ENCODE data around the gene NCEH1. TPM values are rescaled to one million over a fixed set of nuclear protein-coding genes. Genes with fewer than 3 reads are reported as not detected.
A peak's percentile ranks its signal among the peaks of the same experiment; 100 is the strongest.

Gene NCEH1
- total and polyA plus RNA-seq, 7 donors: 2.6 to 12.0 (median 5.1) TPM

DNA sequence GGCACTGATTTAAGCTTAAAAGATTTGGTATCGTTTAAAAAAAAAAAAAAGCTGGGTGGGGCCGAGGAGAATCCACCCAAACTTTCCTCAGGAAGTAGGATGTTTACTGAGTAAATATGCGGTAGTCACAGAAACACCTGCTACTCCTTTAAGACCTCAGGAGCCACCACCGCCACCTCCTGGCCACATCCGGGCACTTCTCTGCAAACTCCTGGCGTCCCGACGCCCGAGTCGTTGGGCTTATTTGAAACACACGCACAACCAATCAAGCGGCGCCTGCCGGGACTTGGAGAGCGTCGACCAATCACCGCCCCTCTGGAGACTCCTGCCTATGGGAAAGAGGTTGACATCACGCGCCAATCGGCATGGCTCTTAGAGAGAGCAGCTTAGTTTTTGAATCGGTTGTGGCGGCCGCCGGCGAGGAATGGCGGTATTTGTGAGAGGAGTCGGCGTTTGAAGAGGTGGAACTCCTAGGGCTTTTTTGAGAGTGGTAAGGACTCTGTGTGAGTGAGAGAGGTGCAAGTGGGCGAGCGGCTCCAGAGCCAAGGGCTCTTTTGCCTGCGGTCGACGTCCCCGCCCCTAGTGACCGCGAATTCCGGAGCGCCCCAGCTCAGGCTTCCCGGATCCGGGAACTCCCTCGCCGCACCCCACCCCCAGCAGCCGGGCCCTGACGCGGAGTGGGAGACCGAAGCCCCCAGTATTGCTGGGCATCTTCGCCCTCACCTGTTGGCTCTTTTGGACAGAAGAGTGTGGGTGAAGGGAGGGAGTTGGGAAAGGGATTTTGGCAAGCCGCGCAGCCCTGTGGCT is 39.7 kb upstream of the NCEH1 start, which contains the start of gene ECT2:
ECT2 (plus strand) TSS at position 359 of the 807 bp plus-strand sequence. CDS start 3,805 bp downstream, outside the sequence.
- Histone ChIP-seq H3K27me3 (ENCODE audit: insufficient read depth in 3 of 3, low read length in 2 of 3) (no peaks in the 10 kb centered on the region), H3K36me3 (ENCODE audit: insufficient read depth in 1 of 2, low read depth in 1 of 2) (no peaks in the 10 kb centered on the region), H3K9me3 (no peaks in the 10 kb centered on the region), H3K4me1 (peaks cover 5% of the 10 kb centered on the region), H3K27ac (peak within 1 kb of the TSS; percentile 66), H3K4me3 (peak within 1 kb of the TSS; percentile 78)
- ATAC-seq (peak; percentile 100), DNase-seq (peak; percentile 98 to 99)
- TF ChIP-seq, protein P1, sequence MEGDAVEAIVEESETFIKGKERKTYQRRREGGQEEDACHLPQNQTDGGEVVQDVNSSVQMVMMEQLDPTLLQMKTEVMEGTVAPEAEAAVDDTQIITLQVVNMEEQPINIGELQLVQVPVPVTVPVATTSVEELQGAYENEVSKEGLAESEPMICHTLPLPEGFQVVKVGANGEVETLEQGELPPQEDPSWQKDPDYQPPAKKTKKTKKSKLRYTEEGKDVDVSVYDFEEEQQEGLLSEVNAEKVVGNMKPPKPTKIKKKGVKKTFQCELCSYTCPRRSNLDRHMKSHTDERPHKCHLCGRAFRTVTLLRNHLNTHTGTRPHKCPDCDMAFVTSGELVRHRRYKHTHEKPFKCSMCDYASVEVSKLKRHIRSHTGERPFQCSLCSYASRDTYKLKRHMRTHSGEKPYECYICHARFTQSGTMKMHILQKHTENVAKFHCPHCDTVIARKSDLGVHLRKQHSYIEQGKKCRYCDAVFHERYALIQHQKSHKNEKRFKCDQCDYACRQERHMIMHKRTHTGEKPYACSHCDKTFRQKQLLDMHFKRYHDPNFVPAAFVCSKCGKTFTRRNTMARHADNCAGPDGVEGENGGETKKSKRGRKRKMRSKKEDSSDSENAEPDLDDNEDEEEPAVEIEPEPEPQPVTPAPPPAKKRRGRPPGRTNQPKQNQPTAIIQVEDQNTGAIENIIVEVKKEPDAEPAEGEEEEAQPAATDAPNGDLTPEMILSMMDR (IDR thresholded peaks at IDR 0.05): peak; percentile 74
- intact Hi-C loops (cut with DNase I): loop anchor here in 1 of 2 donors (2.0 to 10.0 kb wide), 2 partner anchors 40 to 76 kb away; partner anchors contain the start of gene NCEH1
- WGBS, 3 donors: 0 to 1% (median 0%) methylated on average over 49 of the region's 49 CpGs

- Histone ChIP-seq H3K27ac (peak overlapping the region; percentile 66), H3K36me3 (ENCODE audit: insufficient read depth in 1 of 2, low read depth in 1 of 2) (no peaks in the 10 kb centered on the region), H3K4me1 (peaks cover 5% of the 10 kb centered on the region), H3K4me3 (peak overlapping the region; percentile 78), H3K9me3 (no peaks in the 10 kb centered on the region), H3K27me3 (ENCODE audit: insufficient read depth in 3 of 3, low read length in 2 of 3) (no peaks in the 10 kb centered on the region)
- ATAC-seq (peak in 1 of 4 donors; percentile 1), DNase-seq (no peak)
- intact Hi-C loops (cut with DNase I): loop anchor here in 1 of 2 donors (2.0 to 10.0 kb wide), 2 partner anchors 39 to 75 kb away; partner anchors contain the start of gene NCEH1
- TF ChIP-seq, protein P1 (IDR thresholded peaks at IDR 0.05): no peak
- 11 to 18% (median 15%) methylated on average over 9 of the region's 9 CpGs for WGBS, 3 donors
Observed at GRCh38 chr3:172750069-172750367, 39.2 kb upstream of the NCEH1 start.

GRCh38 chr3:172749230-172749965 is 38.5 kb upstream of the NCEH1 start:
- Histone ChIP-seq H3K27me3 (ENCODE audit: insufficient read depth in 3 of 3, low read length in 2 of 3) (no peaks in the 10 kb centered on the region), H3K9me3 (no peaks in the 10 kb centered on the region), H3K36me3 (ENCODE audit: insufficient read depth in 1 of 2, low read depth in 1 of 2) (no peaks in the 10 kb centered on the region), H3K4me1 (peaks cover 5% of the 10 kb centered on the region), H3K4me3 (peak overlapping the region; percentile 78), H3K27ac (peak overlapping the region; percentile 66)
- TF ChIP-seq, protein P1 (IDR thresholded peaks at IDR 0.05): no peak
- intact Hi-C loops (cut with DNase I): no loop called here
- DNase-seq (no peak), ATAC-seq (no peak)
- 14 to 17% (median 16%) methylated on average over 8 of the region's 8 CpGs for WGBS, 3 donors

DNA sequence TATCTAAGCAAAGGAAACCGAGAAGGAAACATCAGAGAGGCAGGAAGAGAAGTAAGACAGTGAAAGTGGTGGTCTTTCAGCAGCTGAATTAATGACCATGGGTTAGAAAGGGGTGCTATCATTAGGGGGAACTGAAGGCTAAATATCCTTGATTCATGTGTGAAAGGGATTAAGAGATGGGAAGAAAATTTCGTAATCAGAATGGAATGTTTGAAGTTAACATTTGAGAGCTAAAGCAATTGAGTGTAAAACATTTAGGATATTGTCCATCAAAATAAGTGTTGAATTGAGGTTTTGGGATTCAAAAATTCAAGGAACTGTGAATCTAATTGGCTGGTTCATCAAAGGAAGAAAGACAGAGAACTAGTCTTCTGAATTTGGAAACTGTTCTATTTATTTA is 35.6 kb upstream of the NCEH1 start:
- H3K36me3 ChIP-seq (ENCODE audit: insufficient read depth in 1 of 2, low read depth in 1 of 2): no peaks in the 10 kb centered on the region
- H3K4me3 ChIP-seq: no peak overlapping the region
- H3K9me3 ChIP-seq: no peaks in the 10 kb centered on the region
- no peak overlapping the region for H3K27ac ChIP-seq
- no peaks in the 10 kb centered on the region for H3K27me3 ChIP-seq (ENCODE audit: insufficient read depth in 3 of 3, low read length in 2 of 3)
- intact Hi-C loops (cut with DNase I): no loop called here
- peaks cover 3% of the 10 kb centered on the region for H3K4me1 ChIP-seq
- TF ChIP-seq, protein P1 (IDR thresholded peaks at IDR 0.05): no peak
- 49 to 53% (median 50%) methylated on average over 2 of the region's 2 CpGs for WGBS, 3 donors
- ATAC-seq (no peak), DNase-seq (no peak)

All from psoas muscle (tissue), 8 donors.